ENCODE measurements around the gene LGALS3BP.

Gene LGALS3BP

DNA sequence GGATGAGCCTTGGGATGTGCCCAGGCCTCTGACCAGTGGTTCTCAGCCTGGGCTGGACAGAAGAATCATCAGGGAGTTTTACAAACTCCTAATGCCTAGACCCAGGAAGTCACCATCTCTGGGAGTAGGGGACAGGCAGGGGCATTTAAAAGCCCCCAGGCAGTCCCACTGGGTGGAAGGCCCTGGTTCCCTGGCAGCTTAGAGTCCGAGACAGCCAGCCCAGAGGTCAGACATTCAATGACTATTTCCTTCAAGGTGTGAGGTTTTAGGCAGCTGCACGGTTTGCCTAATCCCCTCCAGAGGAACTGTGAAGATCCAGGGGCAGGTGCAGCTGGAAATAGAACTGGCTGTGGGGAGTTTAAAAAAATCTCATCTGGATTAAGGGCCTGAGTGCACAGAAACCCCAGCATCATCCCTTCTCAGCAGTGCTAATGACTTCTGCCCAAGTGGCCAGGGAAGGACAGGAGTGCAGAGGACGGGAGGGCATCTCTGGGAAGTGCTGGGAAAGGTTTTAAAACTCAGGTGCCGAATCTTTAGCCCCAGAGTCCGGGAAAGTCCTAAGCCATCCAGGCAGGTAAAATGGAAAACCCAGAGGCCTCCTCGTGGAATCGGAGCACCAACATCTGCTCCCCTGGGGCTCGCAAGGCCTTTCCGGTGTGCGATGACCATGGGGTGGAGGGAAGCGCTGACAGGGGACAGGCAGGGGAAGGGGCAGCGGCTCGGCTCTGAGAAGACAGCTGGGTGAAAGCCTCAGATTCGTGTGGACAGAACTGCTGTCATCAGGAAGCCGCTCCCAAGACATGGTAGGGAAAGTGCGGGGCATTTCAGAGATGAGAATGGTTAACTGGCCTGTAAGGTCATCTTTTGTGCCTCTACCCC, 1.5 kb upstream of the LGALS3BP start:
- DNase-seq (ENCODE audit: low spot score): no peak

DNA sequence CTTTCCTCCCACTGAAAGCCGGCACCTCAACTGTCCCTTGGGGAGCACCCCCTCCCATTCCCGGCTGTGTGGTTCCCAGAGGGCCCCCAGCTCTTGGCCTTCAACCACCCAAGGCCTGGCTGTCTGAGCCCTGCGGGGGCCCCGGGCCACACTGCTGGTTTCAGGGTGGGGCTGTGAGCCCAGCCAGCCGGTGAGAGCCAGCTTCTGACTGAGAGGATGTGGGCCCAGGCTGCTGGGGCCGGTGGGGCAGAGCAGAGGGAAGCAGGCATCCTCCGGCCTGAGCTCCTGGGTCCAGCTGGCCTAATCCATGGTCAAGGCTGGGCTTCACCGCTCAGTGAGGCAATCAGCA, 875 bp upstream of the LGALS3BP start:
- DNase-seq (ENCODE audit: low spot score): no peak

DNA sequence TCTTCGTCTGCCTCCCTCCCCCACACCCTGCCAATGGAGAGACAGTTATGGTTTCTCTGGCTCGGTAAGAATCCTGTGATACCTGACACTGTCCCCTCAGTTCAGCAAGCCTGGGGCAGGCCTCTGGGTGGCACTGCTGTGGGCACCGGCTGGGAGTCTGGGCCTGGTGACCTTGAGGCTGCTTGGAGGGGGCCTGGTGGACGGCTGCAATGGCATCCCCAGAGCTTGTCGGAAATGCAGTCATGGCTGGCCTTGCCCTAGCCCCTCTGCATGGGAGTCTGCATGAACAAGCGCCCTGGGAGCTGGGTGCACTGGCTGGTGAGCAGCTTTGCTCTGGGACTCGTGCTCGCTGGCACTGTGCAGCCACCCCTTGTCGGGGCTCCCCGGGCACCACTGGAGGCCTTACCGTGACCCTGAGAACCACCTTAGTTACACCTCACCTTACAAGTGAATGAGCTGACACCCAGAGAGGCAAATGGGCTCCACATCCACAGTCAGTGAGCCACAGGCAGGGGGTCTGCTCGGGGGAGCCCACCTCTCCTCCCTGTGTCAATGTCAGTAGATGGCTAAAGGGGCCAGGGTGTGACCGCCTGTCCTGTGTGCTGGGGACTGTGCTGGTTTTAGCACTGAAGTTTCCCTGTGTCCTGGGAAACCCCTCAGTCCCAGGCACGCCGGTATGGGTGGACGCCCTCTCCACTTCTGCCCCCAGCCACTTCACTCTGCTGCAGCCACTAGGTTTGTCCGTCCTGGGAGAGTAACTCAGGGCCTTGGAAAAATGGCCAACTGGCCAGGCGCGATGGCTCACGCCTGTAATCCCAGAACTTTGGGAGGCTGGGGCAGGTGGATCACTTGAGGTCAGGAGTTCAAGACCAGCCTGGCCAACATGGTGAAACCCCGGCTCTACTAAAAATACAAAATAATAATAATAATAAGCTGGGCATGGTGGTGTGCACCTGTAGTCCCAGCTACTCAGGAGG, 1.4 kb downstream of the LGALS3BP start:
- no peak for DNase-seq (ENCODE audit: low spot score)

DNA sequence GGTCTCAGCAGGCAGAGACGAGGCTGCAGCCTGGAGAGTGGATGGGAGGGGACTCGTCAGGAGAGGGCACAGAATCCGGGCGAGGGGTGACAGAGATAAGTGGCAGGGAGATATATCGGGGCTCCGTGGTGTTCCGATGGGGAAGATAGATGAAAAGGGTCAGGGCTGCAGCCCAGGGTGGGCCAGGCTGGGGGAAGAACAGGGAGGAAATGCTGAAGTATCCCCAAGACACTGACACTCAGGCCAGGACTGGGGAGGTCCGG, 2.1 kb downstream of the LGALS3BP start:
- DNase-seq (ENCODE audit: low spot score): no peak

DNA sequence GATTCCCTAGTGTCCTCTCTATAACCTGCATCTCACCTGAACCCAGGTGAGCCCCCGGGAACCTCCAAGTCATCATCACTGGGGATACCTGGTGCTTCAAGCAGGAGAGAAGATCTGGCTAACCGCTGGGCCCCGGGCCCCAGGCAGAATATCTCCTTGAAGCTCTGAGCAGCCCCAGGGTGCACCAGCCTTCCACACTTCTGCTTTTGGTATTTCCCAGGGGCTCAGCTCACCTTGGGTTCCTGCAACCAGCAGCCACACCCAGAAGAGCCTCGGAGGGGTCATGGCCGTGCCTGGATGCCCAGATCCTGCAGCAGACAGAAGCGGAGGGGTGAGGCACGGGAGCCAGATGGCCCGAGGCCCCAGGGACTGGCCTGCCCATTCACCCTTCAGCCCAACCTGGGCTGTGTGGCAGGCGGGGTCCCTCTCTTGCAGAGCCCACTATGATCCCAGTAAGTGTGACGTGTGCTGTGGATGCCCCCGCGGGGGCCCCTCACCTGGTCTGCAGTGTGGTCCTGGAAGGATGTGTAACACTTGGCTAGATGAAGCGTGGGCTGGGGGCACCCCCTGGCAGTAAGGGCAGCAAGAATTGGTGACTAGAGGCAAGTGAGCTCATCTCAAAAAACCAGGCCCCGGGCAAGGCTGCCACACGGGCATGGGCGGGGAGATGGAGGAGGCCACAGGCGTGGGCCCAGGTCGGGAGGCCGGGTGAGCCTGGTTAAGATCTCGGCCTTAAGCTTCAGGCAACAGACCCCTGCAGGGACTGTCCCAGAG, 2.6 kb downstream of the LGALS3BP start:
- no peak for DNase-seq (ENCODE audit: low spot score)

DNA sequence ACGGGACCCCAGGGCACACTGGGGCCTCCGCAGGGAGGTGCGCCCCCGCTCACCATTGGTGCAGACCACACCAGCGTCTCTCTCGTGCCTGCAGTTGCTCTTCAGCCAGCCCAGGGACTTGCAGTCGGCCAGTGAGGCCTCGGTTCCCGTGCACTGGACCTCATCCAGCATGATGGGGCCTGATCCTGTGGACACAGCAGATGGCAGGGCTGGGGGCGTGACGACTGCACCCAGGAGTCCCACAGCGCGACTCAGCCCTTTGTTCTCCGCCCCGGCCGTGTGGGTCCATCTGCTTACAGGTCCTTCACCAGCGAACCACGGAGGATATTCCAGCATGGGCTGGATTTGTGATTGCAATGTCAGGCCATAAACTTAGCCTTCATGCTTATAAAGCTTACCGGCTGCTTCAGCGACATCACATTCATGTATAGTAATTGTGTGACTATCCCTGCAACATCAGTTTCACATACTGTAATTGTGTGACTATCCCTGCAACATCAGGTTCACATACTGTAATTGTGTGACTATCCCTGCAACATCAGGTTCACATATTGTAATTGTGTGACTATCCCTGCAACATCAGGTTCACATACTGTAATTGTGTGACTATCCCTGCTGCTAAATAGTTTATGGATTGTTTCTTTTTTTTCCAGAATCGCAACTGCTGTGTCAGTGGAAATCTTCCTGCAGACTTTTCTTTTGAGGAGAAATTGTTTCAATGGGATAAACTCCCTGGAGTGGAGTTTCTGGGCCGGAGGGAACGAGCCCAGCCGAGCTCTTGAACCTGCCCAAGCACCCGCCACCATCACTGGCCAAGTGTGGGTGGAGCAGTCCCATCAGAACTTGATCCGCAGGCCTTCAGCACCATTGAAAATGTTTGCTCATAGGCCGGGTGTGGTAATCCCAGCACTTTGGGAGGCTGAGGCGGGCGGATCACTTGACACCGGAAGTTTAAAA, 4.8 kb downstream of the LGALS3BP start:
- DNase-seq (ENCODE audit: low spot score): no peak

DNA sequence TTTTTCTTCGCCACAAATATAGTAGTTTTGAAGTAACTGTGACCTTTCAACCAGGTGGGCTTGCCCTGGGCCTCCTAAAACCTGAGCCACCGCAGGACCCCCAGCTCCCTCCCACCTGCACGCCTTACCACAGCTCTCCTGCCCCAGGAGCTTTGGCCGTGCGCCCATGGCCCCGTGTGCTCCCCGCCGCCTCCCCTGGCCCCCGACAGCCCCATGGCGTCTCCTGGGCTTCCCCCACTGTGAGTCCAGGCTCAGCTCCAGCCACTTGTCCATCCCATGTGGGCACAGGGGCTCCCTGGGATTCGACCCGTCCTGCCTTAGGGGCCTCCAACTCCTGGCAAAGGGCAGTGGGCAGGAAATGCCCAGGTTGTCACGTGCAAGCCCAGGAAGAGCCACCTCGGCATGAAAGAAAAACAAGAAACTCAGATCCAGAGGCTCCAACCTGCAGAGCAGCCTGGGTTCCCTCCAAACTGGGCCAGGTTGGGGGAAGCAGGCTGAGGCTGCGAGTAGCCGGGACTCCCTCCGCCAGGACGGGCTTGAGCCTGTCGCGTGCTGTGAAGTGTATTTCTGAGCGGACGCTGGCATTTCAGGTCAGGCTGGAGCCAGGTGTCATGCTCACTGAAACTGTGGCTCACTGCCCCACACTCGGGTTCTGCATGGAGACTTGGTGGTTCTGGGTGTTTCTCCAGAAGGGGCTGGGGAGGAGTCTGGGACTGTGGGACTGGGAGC, 5.8 kb downstream of the LGALS3BP start:
- no peak for DNase-seq (ENCODE audit: low spot score)

DNA sequence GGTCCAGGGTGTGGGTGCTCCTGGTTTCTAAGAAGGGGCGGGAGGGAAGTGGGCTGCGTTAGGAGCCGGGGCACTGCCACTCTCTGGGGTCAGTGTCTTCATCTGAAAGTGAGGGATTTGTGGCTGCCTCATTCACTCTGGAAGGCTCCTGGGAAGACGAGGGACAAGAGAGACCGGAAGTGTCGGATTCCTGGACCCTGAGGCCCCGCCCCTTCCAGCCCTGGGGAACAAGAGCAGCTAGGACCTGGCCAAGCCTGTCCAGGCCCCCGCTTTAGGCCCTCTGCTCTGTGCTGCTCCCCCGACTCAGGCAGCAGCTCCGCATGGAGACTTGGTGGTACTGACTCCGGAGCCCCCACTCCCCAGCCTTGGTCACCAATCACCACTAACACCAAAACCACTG, 6.5 kb downstream of the LGALS3BP start:
- no peak for DNase-seq (ENCODE audit: low spot score)

DNA sequence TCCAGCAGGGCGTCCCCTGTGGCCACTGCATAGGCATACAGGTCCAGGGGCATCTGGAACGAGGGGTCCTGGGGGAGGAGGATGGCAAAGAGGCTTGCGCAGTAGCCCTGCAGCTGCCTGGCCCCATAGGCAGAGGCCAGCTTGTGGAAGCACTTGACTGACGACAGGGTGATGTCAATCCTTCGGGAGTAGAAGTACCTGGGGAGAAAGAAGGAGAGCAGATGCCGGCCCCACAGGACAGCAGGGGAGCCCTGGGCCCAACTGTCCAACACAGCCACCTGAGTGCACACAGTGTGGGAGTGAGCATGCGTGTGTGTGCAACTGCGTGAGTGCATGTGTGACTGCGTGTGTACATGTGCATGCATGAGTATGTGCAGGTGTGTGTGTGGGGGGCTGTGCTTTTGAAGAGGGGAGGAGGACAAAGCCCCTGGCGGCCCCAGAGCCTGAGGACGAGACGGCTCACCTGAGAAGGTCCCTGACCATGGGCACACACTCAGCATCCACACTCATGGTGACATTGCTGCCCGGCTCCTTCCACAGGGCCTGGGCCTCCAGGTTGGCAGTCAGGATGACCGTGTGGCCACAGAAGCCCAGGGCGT, 7.1 kb downstream of the LGALS3BP start:
- no peak for DNase-seq (ENCODE audit: low spot score)

DNA sequence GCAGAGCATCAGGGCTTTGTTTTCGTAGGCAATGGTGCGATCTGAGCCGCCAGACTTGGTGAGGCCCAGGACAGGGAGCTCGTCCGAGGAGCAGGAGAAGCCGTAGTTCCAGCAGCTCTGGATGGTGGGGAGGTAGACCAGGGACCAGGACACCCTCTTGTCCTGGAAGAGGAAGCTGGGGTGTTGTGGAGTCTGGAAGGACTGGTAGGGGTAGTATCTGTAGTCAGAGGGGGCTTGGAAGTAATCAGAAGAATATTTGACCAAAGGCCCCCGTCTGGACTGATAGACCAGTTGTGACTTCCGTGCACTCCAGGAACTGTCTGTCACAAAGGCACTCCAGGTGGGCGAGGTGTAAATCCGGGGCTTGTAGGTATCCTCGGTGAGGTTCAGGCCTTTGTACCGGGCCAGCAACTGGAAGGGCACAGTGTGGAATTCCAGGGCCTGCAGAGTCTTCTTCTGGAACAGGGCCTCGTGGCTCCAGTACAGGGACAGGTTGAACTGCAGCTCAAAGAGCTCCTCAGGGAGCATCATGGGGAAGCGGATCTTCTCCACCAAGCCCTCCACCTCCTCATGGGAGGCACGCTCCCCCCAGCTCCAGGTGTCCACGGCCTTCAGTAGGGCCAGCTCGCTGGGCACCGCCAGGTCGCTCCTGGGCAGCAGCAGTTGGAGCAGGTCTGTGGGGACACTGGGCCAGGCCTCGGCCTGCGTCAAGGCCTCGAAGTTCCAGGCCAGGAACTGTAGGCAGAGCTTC, 7.8 kb downstream of the LGALS3BP start:
- DNase-seq (ENCODE audit: low spot score): no peak

DNA sequence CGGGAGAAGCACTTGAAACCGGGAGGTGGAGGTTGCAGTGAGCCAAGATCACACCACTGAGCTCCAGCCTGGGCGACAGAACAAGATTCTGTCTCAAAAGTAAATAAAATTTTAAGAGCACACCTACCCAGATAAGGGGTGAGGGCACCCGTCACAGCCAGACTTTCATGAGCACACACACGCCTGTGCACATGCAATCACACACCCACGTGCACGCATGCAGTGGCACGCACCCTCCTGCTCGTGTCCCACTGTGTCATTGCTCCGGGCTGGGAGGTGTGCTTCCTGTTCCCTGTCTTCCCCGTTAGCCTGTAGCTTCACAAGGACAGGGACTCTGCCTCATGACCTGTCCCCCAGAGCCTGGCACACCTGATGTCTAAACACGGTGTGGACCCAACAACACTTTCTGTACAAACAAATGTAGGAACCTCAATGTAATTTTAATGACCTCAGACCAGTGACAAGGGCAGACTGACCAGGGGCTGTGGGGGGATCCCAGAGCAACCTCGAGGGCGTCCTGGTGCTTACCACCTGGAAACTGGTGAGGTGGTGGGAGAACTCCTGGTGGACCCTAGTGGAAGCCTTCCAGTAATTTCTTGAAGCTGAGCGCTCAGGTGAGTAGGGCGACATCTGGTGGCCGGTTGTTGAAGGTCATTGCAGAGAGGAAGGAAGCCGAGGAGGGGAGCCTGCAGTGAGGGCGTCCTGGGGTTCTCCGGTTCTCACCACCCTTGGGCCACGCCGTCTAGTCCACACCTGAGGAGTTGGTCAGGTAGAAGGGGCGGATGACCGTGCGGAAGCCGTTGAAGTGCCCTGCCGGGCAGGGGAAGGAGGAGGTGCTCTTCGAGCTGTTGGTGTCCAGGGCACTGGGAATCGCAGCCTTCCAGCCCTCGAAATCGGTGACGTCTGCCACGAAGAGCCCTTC, 8.6 kb downstream of the LGALS3BP start:
- DNase-seq (ENCODE audit: low spot score): peak; percentile 51

DNA sequence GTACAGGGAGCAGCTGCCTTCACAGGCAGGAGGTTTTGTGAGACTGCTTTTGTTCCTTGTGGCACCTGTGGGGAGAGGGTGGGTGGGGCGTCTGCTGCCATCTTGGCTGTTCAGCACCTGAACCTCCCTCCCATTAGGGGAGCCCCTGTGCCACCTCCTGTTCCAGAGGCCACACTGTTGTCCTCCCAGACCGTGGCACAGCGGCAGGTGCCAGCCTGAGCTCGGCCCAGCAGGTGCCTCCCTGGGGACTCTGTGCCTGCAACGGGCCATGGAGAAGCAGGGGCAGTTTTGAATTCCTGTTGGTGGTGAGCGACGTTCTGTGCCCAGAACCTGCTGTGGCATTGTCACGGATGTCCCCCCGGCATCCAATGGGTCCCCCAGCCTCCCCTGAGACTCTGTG, 9.9 kb downstream of the LGALS3BP start:
- no peak for DNase-seq (ENCODE audit: low spot score)

DNA sequence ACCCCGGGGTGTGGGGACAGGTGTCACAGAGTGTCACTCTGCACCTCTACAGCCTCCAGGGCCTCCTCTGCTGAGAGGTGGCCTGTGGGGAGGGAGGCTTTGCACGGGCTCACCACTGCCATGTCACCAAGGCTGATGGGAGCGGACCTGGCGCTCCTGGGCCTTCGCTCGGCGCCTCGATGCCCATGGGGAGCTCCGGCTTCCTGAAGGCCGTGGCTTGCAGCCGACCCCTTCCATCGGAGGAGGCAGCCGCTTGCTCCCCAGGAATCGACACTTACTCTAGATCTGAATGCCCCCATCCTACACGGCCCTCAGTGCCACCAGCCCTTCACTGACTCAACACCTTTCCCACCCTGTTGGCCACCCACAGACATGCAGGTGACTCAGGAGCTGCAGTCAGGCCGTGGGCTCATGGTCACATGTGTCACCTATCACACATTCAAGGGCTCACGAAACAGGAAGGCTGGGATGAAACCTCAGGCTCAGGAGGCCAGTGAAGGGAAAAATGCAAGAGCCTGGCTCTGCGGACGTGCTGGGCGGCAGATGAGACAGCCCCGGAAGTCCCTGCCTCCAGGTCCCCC, 11.9 kb downstream of the LGALS3BP start:
- DNase-seq (ENCODE audit: low spot score): no peak

DNA sequence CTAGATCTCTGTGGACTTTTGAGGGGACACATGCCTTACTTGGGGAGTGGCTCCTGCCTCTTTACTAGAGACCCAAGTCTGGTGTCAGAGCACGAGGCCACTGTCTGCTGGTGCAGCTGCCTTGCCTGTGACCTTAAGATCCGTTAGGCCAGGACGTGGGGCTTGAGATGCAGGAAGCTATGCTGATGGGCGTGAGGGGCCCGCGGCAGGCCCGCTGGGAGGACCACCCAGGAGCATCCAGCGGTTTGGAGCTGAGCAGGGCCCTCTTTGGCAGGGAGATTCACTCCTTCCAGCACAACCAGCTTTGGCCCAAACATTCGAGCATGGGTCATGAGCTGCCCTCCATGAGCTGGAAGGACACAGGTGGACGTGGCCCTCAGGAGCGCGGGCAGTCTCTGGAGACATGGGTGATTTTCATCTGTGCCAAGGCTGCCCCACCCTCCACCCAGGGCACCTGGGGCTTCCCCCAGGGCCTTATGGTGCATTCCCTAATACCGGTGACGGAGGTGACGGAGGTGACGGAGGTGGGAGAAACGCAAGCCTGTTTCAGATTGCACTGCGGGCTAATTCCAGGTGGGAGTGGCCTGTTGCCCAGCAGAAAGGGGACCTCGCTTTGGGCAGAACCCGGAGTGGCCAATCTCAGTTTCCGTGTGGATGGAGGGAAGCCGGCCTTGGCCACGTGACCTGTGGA, 12.7 kb downstream of the LGALS3BP start:
- DNase-seq (ENCODE audit: low spot score): no peak

DNA sequence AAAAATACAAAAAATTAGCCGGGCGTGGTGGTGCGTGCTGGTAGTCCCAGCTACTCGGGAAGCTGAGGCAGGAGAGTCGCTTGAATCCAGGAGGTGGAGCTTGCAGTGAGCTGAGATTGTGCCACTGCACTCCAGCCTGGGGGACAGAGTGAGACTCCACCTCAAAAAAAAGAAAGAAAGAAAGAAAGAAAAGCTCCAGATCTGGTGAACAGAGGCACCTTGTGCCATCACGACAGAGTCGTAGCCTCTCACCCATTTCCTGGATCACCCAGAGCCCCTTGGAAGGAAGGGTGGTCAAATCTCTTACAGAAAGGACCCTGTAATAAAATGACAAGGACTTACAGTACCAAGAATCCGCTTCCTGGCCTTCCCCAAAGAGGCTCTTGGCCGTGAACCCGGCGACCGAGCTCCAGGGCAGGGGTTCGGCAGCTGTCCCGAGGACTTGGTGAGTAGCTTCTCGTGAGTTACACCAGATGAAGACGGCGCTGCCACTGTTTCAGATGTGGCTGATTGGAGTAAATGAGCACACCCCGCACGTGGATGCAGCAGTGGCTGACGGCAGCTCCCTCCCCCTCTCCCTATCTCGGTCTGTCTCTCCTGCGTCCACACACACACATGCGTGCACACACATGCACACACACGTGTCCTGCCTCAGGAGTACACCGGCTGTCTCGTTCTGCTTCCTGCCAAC, 13.5 kb downstream of the LGALS3BP start:
- DNase-seq (ENCODE audit: low spot score): no peak

DNA sequence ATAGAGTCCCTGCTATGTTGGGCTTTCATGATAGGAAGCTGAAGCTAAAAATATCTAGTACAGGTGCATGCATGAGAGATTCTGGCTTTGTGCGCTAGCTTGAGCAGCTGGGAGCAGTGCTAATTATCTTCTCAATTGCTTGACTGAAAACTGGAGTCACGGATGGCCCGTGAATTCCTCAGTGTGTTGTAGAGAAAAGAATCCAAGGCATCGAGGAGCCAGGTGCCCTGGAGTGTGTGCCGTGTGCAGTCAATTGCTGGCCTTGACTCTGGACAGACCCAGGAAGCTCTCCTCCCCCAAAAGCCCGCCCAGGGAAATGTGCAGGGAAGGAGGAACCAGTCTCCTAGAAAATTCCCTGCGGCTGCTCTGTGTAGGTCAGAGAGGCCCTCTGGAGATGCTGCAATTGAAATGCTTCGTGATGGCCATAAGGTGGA, 14.2 kb downstream of the LGALS3BP start:
- no peak for DNase-seq (ENCODE audit: low spot score)

DNA sequence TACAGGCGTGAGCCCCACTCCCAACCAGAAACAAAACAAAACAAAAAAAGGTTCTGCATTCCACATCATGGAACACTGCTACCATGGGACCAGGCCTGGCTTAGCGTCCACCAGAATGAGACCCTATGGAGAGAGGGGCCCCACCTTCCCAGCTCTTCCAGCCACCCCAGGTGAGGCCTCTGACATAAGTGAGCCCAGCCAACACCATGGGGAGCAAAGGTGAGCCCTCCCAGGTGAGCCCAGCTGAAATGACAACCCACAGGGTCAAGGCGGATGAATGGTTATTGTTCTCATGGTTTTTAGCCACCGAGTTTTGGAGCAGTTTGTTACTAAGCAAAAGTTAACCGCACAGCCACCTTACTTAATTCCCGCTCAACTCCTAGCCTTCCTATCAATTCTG, 16.3 kb downstream of the LGALS3BP start:
- no peak for DNase-seq (ENCODE audit: low spot score)
